ENCODE results near the gene CUEDC1. TPM values are rescaled to one million over a fixed set of nuclear protein-coding genes. Genes with fewer than 3 reads are reported as not detected.

The CUEDC1 gene
- total and polyA plus RNA-seq, 9 of the 15 experiments (the other 6 are each of a cell fraction or from before 2014, with no cell fraction given) = 0.20 to 4.1 (median 1.6) TPM; not detected in 1

GRCh38 chr17:57915544-57915943 is 39.7 kb downstream of the CUEDC1 start:
- Histone ChIP-seq H3K36me3 (ENCODE audit: control insufficient read depth, insufficient read depth, low read length) (no peaks in the 10 kb centered on the region), H3K4me1 (replicated peaks in 1 of 2; ENCODE audit: control insufficient read depth in 2 of 2, insufficient read depth in 2 of 2, low read length in 2 of 2) (0 out of 5 replicates have a peak, but pooled peaks cover 0 to 5% of the 10 kb centered on the region in 2 experiments), H3K27ac (ENCODE audit: extremely low read depth, low read depth, low read length) (no peak overlapping the region), H3K9me1 (ENCODE audit: control insufficient read depth, insufficient read depth, low read length) (no peaks in the 10 kb centered on the region), H3K4me2 (ENCODE audit: insufficient read depth, low read length) (no peak overlapping the region), H3K9me3 (replicated peaks; ENCODE audit: control insufficient read depth, insufficient read depth, low read depth, low read length) (no peaks in the 10 kb centered on the region), H3K27me3 (ENCODE audit: control insufficient read depth in 2 of 2, insufficient read depth in 2 of 2, low read length in 2 of 2) (peaks cover 16 to 70% of the 10 kb centered on the region in 2 experiments), H3K79me2 (ENCODE audit: control insufficient read depth, insufficient read depth, low read length) (no peaks in the 10 kb centered on the region), H4K20me1 (replicated peaks; ENCODE audit: control insufficient read depth, insufficient read depth, low read length) (no peaks in the 10 kb centered on the region), H3K4me3 (no peak overlapping the region), H2AFZ (ENCODE audit: low read depth, low read length) (no peak overlapping the region), H3K9ac (ENCODE audit: insufficient read depth in 1 of 2, low read depth in 2 of 2, low read length in 2 of 2) (no peak overlapping the region)
- intact Hi-C loops (cut with micrococcal nuclease) (no loop called here), in situ Hi-C loops (cut with MboI) (no loop called here)
- ATAC-seq (no peak), DNase-seq (ENCODE audit: extremely low read depth in 1 of 4, low spot score in 3 of 4) (no peak), FAIRE-seq (no peak)
- WGBS (ENCODE audit: insufficient coverage, low coverage, missing lambda C conversion rate) = 16% methylated on average over 9 of the region's 9 CpGs
- BruUV-seq (replicated peaks) = no TSS peak
- ChIA-PET CTCF (ENCODE audit: low intra/inter-chr PET ratio) (no interaction called here), POLR2A (no interaction called here)
- no peak for TF ChIP-seq GTF3C2 (IDR thresholded peaks at IDR 0.05; ENCODE audit: borderline replicate concordance, extremely low read depth, insufficient read length)
- no peak for TF ChIP-seq E2F1 (CRISPR knock-in tag; IDR thresholded peaks at IDR 0.05)
- no peak for TF ChIP-seq PHF8 (IDR thresholded peaks at IDR 0.05; ENCODE audit: borderline replicate concordance, low read length)
- TF ChIP-seq CTCFL (IDR thresholded peaks at IDR 0.05; ENCODE audit: borderline replicate concordance, insufficient read depth, low read depth, low read length, poor library complexity, severe bottlenecking) = no peak
- TF ChIP-seq CSDE1 (IDR thresholded peaks at IDR 0.05) = no peak
- no peak for TF ChIP-seq ZNF140 (CRISPR knock-in tag; IDR thresholded peaks at IDR 0.05)
- no peak for TF ChIP-seq ZNF696 (CRISPR knock-in tag; conservative IDR thresholded peaks at IDR 0.05)
- TF ChIP-seq HMG20B (CRISPR knock-in tag; IDR thresholded peaks at IDR 0.05) = no peak
- TF ChIP-seq, protein P1, sequence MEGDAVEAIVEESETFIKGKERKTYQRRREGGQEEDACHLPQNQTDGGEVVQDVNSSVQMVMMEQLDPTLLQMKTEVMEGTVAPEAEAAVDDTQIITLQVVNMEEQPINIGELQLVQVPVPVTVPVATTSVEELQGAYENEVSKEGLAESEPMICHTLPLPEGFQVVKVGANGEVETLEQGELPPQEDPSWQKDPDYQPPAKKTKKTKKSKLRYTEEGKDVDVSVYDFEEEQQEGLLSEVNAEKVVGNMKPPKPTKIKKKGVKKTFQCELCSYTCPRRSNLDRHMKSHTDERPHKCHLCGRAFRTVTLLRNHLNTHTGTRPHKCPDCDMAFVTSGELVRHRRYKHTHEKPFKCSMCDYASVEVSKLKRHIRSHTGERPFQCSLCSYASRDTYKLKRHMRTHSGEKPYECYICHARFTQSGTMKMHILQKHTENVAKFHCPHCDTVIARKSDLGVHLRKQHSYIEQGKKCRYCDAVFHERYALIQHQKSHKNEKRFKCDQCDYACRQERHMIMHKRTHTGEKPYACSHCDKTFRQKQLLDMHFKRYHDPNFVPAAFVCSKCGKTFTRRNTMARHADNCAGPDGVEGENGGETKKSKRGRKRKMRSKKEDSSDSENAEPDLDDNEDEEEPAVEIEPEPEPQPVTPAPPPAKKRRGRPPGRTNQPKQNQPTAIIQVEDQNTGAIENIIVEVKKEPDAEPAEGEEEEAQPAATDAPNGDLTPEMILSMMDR (IDR thresholded peaks at IDR 0.05 in 2 of 3, conservative IDR thresholded peaks at IDR 0.05 in 1 of 3; ENCODE audit: insufficient read depth in 2 of 3, low read depth in 1 of 3, low read length in 3 of 3) = no peak
- TF ChIP-seq BHLHE40 (IDR thresholded peaks at IDR 0.05; ENCODE audit: low read length) = no peak
- TF ChIP-seq ZBTB2 (IDR thresholded peaks at IDR 0.05) = no peak
- no peak for TF ChIP-seq ESRRB (CRISPR knock-in tag; IDR thresholded peaks at IDR 0.05; ENCODE audit: borderline replicate concordance)
- no peak for TF ChIP-seq PYGO2 (tag; IDR thresholded peaks at IDR 0.05)
